HepG2 (cell line): ENCODE data around the gene MEGF11.

Experiments used
- CHD4 ChIP-seq: fragments of 200-600 bp; sonication (generic); IDR thresholded peaks from 2 replicates; pipeline ENCODE4 v1.7.0; 2017; ENCODE audit warnings: mild to moderate bottlenecking, low read length, borderline replicate concordance
- EZH2 ChIP-seq: conservative IDR thresholded peaks from 2 replicates; pipeline ENCODE4 v1.6.1; 2012; ENCODE audit warnings: mild to moderate bottlenecking, low read depth, low read length, moderate library complexity
- FOXC1 ChIP-seq: sonication (generic); formaldehyde crosslinking; IDR thresholded peaks from 2 replicates; pipeline ENCODE4 v1.8.0; 2022; ENCODE audit warnings: mild to moderate bottlenecking, missing genetic modification reagents, borderline replicate concordance
- FOXJ3 ChIP-seq: sonication (generic); formaldehyde crosslinking; IDR thresholded peaks from 2 replicates; pipeline ENCODE4 v1.4.0; 2020; ENCODE audit warnings: missing genetic modification reagents, mild to moderate bottlenecking, borderline replicate concordance
- KDM2A ChIP-seq: sonication (generic); formaldehyde crosslinking; IDR thresholded peaks from 2 replicates; pipeline ENCODE4 v1.4.0; 2020; ENCODE audit warnings: low read depth, missing genetic modification reagents, borderline replicate concordance
- TF ChIP-seq, protein P1 (sequence below): sonication (generic); formaldehyde crosslinking; IDR thresholded peaks from 2 replicates; pipeline ENCODE4 v1.8.0; 2022; ENCODE audit warnings: mild to moderate bottlenecking, missing genetic modification reagents, moderate library complexity
- TF ChIP-seq, protein P2 (sequence below): sonication (generic); formaldehyde crosslinking; IDR thresholded peaks from 2 replicates; pipeline ENCODE4 v1.4.0; 2020; ENCODE audit warnings: missing genetic modification reagents
- TF ChIP-seq, protein P3 (sequence below): sonication (generic); formaldehyde crosslinking; IDR thresholded peaks from 2 replicates; pipeline ENCODE4 v1.4.0; 2020; ENCODE audit warnings: missing genetic modification reagents
- TF ChIP-seq, protein P4 (sequence below): sonication (generic); formaldehyde crosslinking; IDR thresholded peaks from 2 replicates; pipeline ENCODE4 v1.4.0; 2020; ENCODE audit warnings: mild to moderate bottlenecking, low read depth, missing genetic modification reagents
- TF ChIP-seq, protein P5 (sequence below), 2 experiments: IDR thresholded peaks; 2 replicates each; pipeline ENCODE4 v1.6.1; 2011 to 2012; ENCODE audit warnings: low read length in 2 of 2, borderline replicate concordance in 1 of 2, low read depth in 1 of 2, mild to moderate bottlenecking in 1 of 2, moderate library complexity in 1 of 2
- TF ChIP-seq, protein P6 (sequence below): IDR thresholded peaks from 2 replicates; pipeline ENCODE4 v1.6.1; 2016; ENCODE audit warnings: mild to moderate bottlenecking, missing biosample characterization, missing genetic modification reagents

DNA sequence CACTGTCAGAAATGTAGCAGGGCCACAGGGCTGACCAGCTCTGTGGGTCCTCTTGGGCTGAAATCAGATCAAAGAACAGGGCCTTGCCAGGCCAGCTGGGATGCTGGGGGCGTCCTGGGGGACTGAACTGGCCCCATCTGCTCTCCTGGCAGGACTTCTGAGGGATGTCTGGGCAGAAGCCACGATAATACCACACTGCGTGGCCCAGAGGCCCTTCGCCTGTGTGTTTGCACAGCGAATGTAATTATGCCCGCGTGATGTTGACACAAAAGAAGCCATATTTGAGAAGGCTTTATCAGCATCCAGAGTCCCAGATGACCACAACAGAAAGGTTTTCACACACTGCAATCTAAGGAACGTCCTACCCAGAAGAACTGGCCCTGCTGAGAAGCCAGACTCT is 210.3 kb downstream of the MEGF11 start:
- TF ChIP-seq, protein P1, sequence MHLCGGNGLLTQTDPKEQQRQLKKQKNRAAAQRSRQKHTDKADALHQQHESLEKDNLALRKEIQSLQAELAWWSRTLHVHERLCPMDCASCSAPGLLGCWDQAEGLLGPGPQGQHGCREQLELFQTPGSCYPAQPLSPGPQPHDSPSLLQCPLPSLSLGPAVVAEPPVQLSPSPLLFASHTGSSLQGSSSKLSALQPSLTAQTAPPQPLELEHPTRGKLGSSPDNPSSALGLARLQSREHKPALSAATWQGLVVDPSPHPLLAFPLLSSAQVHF (CRISPR knock-in tag), result no peak
- TF ChIP-seq, protein P2, sequence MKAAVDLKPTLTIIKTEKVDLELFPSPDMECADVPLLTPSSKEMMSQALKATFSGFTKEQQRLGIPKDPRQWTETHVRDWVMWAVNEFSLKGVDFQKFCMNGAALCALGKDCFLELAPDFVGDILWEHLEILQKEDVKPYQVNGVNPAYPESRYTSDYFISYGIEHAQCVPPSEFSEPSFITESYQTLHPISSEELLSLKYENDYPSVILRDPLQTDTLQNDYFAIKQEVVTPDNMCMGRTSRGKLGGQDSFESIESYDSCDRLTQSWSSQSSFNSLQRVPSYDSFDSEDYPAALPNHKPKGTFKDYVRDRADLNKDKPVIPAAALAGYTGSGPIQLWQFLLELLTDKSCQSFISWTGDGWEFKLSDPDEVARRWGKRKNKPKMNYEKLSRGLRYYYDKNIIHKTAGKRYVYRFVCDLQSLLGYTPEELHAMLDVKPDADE, result no peak
- TF ChIP-seq, protein P3, sequence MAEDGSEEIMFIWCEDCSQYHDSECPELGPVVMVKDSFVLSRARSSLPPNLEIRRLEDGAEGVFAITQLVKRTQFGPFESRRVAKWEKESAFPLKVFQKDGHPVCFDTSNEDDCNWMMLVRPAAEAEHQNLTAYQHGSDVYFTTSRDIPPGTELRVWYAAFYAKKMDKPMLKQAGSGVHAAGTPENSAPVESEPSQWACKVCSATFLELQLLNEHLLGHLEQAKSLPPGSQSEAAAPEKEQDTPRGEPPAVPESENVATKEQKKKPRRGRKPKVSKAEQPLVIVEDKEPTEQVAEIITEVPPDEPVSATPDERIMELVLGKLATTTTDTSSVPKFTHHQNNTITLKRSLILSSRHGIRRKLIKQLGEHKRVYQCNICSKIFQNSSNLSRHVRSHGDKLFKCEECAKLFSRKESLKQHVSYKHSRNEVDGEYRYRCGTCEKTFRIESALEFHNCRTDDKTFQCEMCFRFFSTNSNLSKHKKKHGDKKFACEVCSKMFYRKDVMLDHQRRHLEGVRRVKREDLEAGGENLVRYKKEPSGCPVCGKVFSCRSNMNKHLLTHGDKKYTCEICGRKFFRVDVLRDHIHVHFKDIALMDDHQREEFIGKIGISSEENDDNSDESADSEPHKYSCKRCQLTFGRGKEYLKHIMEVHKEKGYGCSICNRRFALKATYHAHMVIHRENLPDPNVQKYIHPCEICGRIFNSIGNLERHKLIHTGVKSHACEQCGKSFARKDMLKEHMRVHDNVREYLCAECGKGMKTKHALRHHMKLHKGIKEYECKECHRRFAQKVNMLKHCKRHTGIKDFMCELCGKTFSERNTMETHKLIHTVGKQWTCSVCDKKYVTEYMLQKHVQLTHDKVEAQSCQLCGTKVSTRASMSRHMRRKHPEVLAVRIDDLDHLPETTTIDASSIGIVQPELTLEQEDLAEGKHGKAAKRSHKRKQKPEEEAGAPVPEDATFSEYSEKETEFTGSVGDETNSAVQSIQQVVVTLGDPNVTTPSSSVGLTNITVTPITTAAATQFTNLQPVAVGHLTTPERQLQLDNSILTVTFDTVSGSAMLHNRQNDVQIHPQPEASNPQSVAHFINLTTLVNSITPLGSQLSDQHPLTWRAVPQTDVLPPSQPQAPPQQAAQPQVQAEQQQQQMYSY (CRISPR knock-in tag), result no peak
- TF ChIP-seq, protein P4, sequence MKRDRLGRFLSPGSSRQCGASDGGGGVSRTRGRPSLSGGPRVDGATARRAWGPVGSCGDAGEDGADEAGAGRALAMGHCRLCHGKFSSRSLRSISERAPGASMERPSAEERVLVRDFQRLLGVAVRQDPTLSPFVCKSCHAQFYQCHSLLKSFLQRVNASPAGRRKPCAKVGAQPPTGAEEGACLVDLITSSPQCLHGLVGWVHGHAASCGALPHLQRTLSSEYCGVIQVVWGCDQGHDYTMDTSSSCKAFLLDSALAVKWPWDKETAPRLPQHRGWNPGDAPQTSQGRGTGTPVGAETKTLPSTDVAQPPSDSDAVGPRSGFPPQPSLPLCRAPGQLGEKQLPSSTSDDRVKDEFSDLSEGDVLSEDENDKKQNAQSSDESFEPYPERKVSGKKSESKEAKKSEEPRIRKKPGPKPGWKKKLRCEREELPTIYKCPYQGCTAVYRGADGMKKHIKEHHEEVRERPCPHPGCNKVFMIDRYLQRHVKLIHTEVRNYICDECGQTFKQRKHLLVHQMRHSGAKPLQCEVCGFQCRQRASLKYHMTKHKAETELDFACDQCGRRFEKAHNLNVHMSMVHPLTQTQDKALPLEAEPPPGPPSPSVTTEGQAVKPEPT (CRISPR knock-in tag), result no peak
- TF ChIP-seq FOXC1 (no peak), EZH2 (no peak), FOXJ3 (no peak), KDM2A (no peak), CHD4 (no peak)
- TF ChIP-seq, protein P5, sequence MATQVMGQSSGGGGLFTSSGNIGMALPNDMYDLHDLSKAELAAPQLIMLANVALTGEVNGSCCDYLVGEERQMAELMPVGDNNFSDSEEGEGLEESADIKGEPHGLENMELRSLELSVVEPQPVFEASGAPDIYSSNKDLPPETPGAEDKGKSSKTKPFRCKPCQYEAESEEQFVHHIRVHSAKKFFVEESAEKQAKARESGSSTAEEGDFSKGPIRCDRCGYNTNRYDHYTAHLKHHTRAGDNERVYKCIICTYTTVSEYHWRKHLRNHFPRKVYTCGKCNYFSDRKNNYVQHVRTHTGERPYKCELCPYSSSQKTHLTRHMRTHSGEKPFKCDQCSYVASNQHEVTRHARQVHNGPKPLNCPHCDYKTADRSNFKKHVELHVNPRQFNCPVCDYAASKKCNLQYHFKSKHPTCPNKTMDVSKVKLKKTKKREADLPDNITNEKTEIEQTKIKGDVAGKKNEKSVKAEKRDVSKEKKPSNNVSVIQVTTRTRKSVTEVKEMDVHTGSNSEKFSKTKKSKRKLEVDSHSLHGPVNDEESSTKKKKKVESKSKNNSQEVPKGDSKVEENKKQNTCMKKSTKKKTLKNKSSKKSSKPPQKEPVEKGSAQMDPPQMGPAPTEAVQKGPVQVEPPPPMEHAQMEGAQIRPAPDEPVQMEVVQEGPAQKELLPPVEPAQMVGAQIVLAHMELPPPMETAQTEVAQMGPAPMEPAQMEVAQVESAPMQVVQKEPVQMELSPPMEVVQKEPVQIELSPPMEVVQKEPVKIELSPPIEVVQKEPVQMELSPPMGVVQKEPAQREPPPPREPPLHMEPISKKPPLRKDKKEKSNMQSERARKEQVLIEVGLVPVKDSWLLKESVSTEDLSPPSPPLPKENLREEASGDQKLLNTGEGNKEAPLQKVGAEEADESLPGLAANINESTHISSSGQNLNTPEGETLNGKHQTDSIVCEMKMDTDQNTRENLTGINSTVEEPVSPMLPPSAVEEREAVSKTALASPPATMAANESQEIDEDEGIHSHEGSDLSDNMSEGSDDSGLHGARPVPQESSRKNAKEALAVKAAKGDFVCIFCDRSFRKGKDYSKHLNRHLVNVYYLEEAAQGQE (IDR thresholded peaks at IDR 0.05; ENCODE audit: borderline replicate concordance in 1 of 2, low read depth in 1 of 2, low read length in 2 of 2), result no peak
- TF ChIP-seq, protein P6, sequence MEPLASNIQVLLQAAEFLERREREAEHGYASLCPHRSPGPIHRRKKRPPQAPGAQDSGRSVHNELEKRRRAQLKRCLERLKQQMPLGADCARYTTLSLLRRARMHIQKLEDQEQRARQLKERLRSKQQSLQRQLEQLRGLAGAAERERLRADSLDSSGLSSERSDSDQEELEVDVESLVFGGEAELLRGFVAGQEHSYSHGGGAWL (CRISPR knock-in tag), result no peak
